Activated CD4-positive, alpha-beta memory T cell treated with anti-CD3 and anti-CD28 coated beads for 36 hours (primary cell): ENCODE data around the gene DMD. TPM values are rescaled to one million over a fixed set of nuclear protein-coding genes. Genes with fewer than 3 reads are reported as not detected.
"Not testable (repeated sequence)": the region's sequence is repeated elsewhere in the genome, so short reads cannot be mapped to it uniquely, and the experiment has no call there.

Source experiments
- CTCF ChIA-PET: fragments of 350-600 bp; sonication (Branson Sonifier 250); formaldehyde crosslinking; loops from one replicate; lab custom pipeline; 2021; ENCODE audit warnings: antibody characterized with exemption, inconsistent platforms; lab: Charles Lee
- POLR2A ChIA-PET: fragments of 350-600 bp; sonication (Branson Sonifier 250); formaldehyde crosslinking; loops from one replicate; lab custom pipeline; 2021; ENCODE audit warnings: antibody characterized with exemption; lab: Charles Lee
- DNase-seq: peaks from one replicate; pipeline ENCODE4 v3.0.0-alpha.2; 2020
- H3K27ac Mint-ChIP-seq: one replicate; pipeline ENCODE4 v1.8.0; 2021; ENCODE audit warnings: mixed read lengths
- H3K27me3 Mint-ChIP-seq: one replicate; pipeline ENCODE4 v1.8.0; 2021; ENCODE audit warnings: mixed read lengths
- H3K36me3 Mint-ChIP-seq: one replicate; pipeline ENCODE4 v1.8.0; 2021; ENCODE audit warnings: mixed read lengths
- H3K4me1 Mint-ChIP-seq: one replicate; pipeline ENCODE4 v1.8.0; 2021; ENCODE audit warnings: low read depth, mixed read lengths
- H3K4me3 Mint-ChIP-seq: one replicate; pipeline ENCODE4 v1.8.0; 2021; ENCODE audit warnings: mild to moderate bottlenecking, mixed read lengths
- H3K9me3 Mint-ChIP-seq: one replicate; pipeline ENCODE4 v1.8.0; 2021; ENCODE audit warnings: mixed read lengths
- intact Hi-C: fragments of 100-400 bp; cut with micrococcal nuclease; formaldehyde crosslinking; loops from one replicate; pipeline ENCODE4 v1.15.1; 2023
- total RNA-seq, 2 experiments: library from RNA; stranded (reverse); gene quantifications; one replicate each; pipeline ENCODE4 v1.2.3, GENCODE V29; 2021

The DMD gene
- total RNA-seq, 2 experiments from 2014 or later, result 0.64 to 1.5 TPM

DNA sequence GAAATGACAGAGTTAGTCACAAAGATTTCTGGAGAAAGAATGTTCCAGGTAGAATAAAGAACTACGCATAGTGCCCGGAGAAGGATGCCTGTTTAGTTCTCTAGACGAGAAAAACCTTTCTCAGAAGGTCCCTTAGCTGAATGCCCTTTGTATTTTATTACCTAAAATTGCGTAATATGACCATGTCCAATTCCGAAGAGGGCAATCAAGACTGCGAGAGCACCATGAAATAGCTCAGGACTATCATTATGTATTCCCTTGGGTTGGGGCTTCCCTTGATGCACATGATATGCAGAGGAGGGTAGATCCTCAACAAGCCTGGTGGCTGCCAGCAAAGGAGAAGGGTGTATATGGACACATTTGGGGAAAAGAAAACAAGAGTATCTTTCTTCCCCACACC lies 1781.4 kb downstream of the DMD start:
- intact Hi-C loops, result no loop called here
- no peak for DNase-seq
- Mint-ChIP-seq H3K9me3 (no peaks in the 10 kb centered on the region), H3K36me3 (no peaks in the 10 kb centered on the region), H3K4me1 (no peaks in the 10 kb centered on the region), H3K4me3 (no peak overlapping the region), H3K27ac (no peak overlapping the region), H3K27me3 (no peaks in the 10 kb centered on the region)
- CTCF ChIA-PET, result interaction anchor here (0.7 kb wide), 1 partner anchor 86 kb away, joined by 3 read pairs; no protein-coding TSS in a partner anchor
- POLR2A ChIA-PET, result no interaction called here

DNA sequence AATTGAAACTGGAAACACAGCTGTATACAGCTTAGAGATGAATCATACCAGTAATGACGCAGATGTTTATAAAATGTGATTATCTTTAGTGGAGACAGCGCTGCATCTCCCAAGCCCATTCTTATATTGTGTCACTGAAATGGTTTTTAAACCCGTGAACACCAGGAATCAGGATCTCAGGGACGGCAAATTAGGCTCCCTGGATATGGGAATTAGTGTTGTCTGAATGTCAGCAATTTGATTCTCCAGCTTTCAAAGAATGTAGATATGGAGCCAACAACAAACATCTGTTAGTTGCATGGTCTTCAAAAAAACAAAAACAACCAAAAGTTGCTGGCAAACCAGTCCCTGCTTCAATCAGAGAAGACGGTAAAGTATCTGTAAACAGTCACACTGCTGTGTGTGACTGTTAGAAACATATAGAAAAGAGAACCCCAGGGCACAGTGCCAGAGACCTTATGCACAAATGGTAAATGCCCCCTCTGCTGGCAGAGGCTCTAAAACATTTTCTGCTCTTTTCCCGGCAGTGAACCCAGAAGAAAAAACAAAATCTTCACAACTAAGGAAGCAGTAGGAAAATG lies 1787.7 kb downstream of the DMD start:
- Mint-ChIP-seq H3K9me3 (no peaks in the 10 kb centered on the region), H3K27me3 (peaks cover 2% of the 10 kb centered on the region), H3K4me3 (no peak overlapping the region), H3K36me3 (no peaks in the 10 kb centered on the region), H3K4me1 (no peaks in the 10 kb centered on the region), H3K27ac (no peak overlapping the region)
- CTCF ChIA-PET, result interaction anchor here (1.1 to 1.4 kb wide), 2 partner anchors 384 to 386 kb away, joined by 3 to 4 read pairs; no protein-coding TSS in a partner anchor
- intact Hi-C loops, result loop anchor here (5.0 kb wide), 1 partner anchor 386 kb away; no protein-coding TSS in a partner anchor
- DNase-seq, result peak; percentile 9
- POLR2A ChIA-PET, result no interaction called here

DNA sequence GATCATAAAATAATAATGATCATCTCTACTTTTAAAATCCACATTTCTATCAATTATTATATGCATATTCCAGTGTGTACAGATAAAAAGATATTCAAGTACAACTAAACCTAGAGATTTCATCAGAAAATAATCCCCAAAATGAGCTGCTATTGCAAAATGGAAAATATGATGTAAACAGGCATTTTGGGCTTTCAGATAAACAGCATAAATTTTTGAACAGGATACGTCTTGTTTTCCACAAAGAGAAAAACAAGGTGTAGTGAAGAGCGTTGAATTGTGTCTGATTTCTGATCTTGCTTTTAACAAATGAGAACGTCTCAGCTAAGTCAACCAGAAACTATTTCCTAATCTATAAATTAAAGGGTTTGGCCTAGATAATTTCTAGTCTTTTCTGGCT lies 1789.9 kb downstream of the DMD start:
- DNase-seq, result no peak
- no peak overlapping the region for H3K4me3 Mint-ChIP-seq
- H3K9me3 Mint-ChIP-seq, result no peaks in the 10 kb centered on the region
- no peak overlapping the region for H3K27ac Mint-ChIP-seq
- H3K36me3 Mint-ChIP-seq, result no peaks in the 10 kb centered on the region
- intact Hi-C loops, result loop anchor here (5.0 kb wide), 1 partner anchor 384 kb away; no protein-coding TSS in a partner anchor
- POLR2A ChIA-PET, result no interaction called here
- CTCF ChIA-PET, result no interaction called here
- H3K27me3 Mint-ChIP-seq, result peaks cover 2% of the 10 kb centered on the region
- no peaks in the 10 kb centered on the region for H3K4me1 Mint-ChIP-seq

DNA sequence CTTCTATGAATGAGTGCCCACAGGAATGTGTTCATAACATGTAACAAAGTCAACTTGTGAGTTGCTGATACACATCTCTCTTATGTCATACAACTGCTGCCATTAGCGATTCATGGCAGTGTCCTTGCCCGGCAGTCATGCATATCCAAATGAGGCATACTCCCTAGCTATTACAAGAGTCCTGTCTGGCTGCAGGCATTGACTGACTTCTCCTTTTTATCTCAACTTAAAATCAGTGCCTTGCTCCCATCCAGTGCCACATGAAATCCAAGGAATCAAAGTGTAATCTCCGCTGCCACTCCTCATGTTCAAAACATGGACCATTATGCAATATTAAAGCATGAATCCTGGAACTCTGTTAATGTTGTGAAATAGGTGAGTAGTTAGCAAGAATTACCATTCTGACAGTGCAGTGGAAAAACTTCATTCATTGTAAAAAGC lies 1790.6 kb downstream of the DMD start:
- ChIA-PET CTCF (no interaction called here), POLR2A (no interaction called here)
- DNase-seq, result no peak
- no peaks in the 10 kb centered on the region for H3K36me3 Mint-ChIP-seq
- H3K9me3 Mint-ChIP-seq, result no peaks in the 10 kb centered on the region
- peaks cover 2% of the 10 kb centered on the region for H3K27me3 Mint-ChIP-seq
- H3K4me3 Mint-ChIP-seq, result no peak overlapping the region
- H3K27ac Mint-ChIP-seq, result no peak overlapping the region
- intact Hi-C loops, result loop anchor here (5.0 kb wide), 1 partner anchor 383 kb away; no protein-coding TSS in a partner anchor
- H3K4me1 Mint-ChIP-seq, result no peaks in the 10 kb centered on the region

DNA sequence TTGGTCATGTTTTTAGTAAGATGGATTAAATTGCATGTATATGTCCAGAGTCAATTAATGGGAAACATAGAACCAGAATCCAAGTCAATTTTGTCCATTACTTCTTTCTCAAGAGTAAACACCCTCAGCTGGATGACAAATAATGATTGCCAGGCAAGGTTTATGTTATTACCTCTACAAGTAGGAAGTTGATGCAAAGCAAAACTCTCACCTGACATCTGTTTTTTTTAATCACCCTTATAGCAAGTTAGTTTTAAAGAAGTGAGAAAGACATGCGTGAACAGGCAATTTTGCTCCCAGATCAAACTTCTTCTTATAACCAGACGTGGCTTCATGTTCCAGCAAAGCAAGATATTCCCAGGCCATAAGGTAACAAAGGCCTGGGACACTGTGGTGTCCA lies 1791.0 kb downstream of the DMD start:
- no peak overlapping the region for H3K27ac Mint-ChIP-seq
- no peaks in the 10 kb centered on the region for H3K9me3 Mint-ChIP-seq
- H3K4me3 Mint-ChIP-seq, result no peak overlapping the region
- H3K36me3 Mint-ChIP-seq, result no peaks in the 10 kb centered on the region
- DNase-seq, result no peak
- peaks cover 2% of the 10 kb centered on the region for H3K27me3 Mint-ChIP-seq
- ChIA-PET POLR2A (no interaction called here), CTCF (no interaction called here)
- no peaks in the 10 kb centered on the region for H3K4me1 Mint-ChIP-seq
- intact Hi-C loops, result loop anchor here (5.0 kb wide), 1 partner anchor 383 kb away; no protein-coding TSS in a partner anchor

DNA sequence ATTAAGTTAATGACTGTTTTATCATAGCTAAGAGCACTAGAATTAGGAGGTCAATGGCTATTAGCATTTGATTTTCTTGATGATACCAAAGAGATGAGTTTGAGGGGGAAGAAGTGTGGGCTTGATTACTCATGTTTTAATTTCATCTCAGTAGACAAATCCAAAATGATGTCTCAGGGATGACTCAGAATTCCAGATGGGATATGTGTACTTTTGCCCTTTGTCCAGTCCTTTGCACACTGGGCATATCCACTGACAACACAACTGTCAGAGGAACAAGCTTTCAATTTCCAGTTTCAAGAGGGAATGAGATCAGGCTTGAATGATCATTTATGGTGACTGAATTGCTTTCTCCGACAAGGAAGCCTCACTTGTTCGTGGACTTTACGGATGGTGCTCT lies 1814.2 kb downstream of the DMD start:
- no peak for DNase-seq
- Mint-ChIP-seq H3K27ac (no peak overlapping the region), H3K4me1 (no peaks in the 10 kb centered on the region), H3K4me3 (no peak overlapping the region), H3K9me3 (no peaks in the 10 kb centered on the region), H3K27me3 (no peaks in the 10 kb centered on the region), H3K36me3 (no peaks in the 10 kb centered on the region)
- ChIA-PET POLR2A (no interaction called here), CTCF (interaction anchor here (0.6 kb wide), 1 partner anchor 424 kb away, joined by 4 read pairs; no protein-coding TSS in a partner anchor)
- intact Hi-C loops, result no loop called here

DNA sequence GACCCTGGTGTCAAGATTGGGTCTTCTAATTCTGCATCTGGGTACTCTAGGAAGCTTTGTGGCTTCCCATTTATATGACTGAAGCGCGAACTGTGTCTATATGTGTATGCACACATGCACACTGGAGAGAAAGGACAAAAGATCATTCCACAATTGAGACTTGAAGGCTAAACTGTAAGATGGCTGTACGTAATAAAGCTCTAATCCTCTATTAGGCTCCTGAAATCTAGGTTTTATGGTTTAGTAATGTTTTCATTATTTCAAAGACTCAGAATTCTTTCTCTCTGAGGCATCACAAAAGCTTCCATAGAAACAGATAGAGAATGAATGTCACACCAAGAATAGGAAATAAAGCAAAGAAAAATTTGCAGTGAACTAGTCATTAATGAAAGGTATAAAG lies 1818.8 kb downstream of the DMD start:
- POLR2A ChIA-PET, result no interaction called here

DNA sequence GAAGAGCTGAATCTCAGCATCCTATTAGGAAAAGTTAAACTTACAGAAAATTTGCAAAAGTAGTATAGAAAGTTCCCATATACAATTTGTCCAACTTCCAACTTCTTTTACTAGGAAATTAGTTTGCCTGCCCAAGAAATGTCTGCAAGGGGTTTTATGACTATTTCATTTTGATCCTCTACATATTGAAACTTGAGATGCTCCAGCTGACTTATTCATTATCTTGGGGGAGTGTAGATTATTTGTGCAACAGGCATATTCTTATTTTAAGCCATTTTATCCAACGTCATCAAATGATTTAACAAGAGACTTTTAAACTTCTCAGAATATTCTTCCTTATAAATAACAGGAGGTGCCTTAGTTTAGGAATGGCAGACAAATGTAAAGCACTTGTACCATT lies 1822.4 kb downstream of the DMD start:
- H3K36me3 Mint-ChIP-seq, result no peaks in the 10 kb centered on the region
- CTCF ChIA-PET, result no interaction called here
- POLR2A ChIA-PET, result no interaction called here

More for the DNA sequence above, 1818.8 kb downstream of the DMD start:
- Mint-ChIP-seq H3K27me3 (no peaks in the 10 kb centered on the region), H3K9me3 (no peaks in the 10 kb centered on the region), H3K4me3 (no peak overlapping the region), H3K27ac (no peak overlapping the region), H3K4me1 (no peaks in the 10 kb centered on the region), H3K36me3 (no peaks in the 10 kb centered on the region)
- CTCF ChIA-PET, result no interaction called here
- intact Hi-C loops, result no loop called here
- DNase-seq, result no peak

DNA sequence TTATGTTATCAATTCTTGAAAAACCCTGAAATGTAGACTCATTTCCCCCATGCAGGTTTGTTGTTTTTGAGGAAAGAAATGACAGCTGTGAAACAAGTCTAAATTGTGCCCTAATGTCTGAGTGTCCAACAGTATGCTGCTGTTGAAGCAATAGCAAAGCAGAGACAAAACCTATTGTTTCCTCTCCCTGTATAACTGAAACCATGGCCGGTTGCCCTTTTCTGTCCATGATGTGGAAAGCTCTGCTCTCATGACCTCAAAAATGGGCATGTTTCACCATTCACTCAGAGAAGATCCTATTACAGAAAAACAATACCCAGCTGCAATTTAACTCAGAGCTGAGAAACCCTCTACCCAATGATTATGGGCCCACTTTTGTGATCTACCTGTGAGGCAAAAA lies 1826.9 kb downstream of the DMD start:
- CTCF ChIA-PET, result no interaction called here

More for the DNA sequence above, 1822.4 kb downstream of the DMD start:
- Mint-ChIP-seq H3K4me1 (no peaks in the 10 kb centered on the region), H3K27me3 (no peaks in the 10 kb centered on the region), H3K27ac (no peak overlapping the region), H3K9me3 (no peaks in the 10 kb centered on the region), H3K4me3 (no peak overlapping the region)
- intact Hi-C loops, result no loop called here
- DNase-seq, result no peak

DNA sequence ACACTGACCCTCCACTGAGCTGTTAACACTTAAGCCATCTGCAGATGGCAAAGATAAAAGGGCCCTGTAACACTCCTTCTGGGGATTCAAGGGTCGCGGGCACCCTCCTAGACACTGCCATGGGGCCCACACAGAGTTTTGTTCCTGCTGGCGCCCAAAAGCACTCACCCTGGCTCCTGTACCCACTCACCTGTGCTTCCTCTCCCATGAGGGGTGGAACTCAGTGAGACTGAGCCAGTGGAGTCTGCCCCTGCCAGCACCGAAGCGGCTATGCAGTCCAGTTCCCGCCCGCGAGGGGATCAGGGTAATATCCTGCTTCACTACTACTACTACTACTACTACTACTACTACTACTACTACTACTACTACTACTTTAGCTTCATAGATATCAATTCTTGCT lies 1827.4 kb downstream of the DMD start:
- Mint-ChIP-seq H3K36me3 (no peaks in the 10 kb centered on the region), H3K27ac (no peak overlapping the region), H3K9me3 (no peaks in the 10 kb centered on the region), H3K27me3 (no peaks in the 10 kb centered on the region), H3K4me3 (no peak overlapping the region), H3K4me1 (no peaks in the 10 kb centered on the region)
- ChIA-PET CTCF (no interaction called here), POLR2A (no interaction called here)
- intact Hi-C loops, result no loop called here
- DNase-seq, result no peak

More for the DNA sequence above, 1826.9 kb downstream of the DMD start:
- DNase-seq, result no peak
- no peaks in the 10 kb centered on the region for H3K36me3 Mint-ChIP-seq
- H3K27ac Mint-ChIP-seq, result no peak overlapping the region
- H3K27me3 Mint-ChIP-seq, result no peaks in the 10 kb centered on the region
- POLR2A ChIA-PET, result no interaction called here
- no peak overlapping the region for H3K4me3 Mint-ChIP-seq
- no peaks in the 10 kb centered on the region for H3K9me3 Mint-ChIP-seq
- no peaks in the 10 kb centered on the region for H3K4me1 Mint-ChIP-seq
- intact Hi-C loops, result no loop called here

DNA sequence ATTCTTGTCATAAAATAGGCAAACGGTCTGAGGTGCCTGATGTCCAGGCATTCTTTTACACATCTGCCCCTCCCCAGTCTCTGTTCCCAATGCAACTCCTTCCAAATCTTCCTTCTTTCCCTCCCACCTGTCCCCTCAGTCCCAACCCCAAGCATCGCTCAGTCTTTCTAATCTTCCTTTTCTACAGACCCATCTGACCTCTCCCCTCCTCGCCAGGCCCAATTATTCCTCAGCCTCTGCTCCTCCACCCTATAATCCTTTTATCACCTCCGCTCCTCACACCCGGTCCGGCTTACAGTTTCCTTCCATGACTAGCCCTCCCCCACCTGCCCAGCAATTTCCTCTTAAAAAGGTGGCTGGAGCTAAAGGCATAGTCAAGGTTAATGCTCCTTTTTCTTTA lies 1832.4 kb downstream of the DMD start:
- H3K4me3 Mint-ChIP-seq, POLR2A ChIA-PET, H3K27ac Mint-ChIP-seq, CTCF ChIA-PET, H3K4me1 Mint-ChIP-seq, H3K9me3 Mint-ChIP-seq, intact Hi-C loops, H3K27me3 Mint-ChIP-seq, H3K36me3 Mint-ChIP-seq, DNase-seq: not testable (repeated sequence)

DNA sequence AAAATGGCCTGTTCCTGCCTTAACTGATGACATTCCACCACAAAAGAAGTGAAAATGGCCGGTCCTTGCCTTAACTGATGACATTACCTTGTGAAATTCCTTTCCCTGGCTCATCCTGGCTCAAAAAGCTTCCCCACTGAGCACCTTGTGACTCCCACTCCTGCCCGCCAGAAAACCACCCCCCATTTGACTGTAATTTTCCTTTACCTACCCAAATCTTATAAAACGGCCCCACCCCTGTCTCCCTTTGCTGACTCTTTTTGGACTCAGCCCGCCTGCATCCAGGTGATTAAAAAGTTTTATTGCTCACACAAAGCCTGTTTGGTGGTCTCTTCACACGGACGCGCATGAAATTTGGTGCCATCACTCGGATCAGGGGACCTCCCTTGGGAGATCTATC lies 1833.5 kb downstream of the DMD start:
- H3K27me3 Mint-ChIP-seq, H3K9me3 Mint-ChIP-seq, CTCF ChIA-PET, DNase-seq, POLR2A ChIA-PET, H3K27ac Mint-ChIP-seq, H3K4me3 Mint-ChIP-seq, intact Hi-C loops, H3K4me1 Mint-ChIP-seq, H3K36me3 Mint-ChIP-seq: not testable (repeated sequence)

DNA sequence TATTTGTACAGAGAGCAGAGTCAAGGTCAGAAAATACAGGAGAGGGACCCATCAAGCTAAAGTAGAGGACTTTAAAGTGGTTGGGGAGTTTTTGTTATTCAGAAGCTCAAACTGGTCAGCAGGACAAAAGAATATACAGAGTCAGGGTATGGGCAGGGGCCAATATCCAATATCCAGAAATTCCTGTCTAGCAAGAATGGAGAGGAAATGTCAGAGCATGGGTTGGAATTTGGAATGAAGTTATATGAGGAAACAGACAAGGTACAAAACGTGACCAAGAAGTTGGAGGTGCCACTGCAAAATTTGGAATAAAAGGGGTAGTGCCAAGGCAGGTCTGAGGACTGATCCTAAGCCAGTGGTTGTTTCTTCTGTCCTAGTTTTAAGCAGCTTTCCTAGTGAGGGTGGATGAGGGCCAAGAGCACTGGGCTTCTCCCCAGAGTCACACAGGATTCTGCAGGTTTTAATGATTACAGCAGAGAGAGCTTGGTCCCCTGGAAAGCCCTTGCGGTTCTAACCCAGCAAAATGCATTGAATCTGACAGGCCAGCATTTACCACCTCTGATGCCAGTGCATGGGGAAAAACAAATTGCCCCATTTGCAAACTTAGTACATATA lies 1834.8 kb downstream of the DMD start:
- H3K36me3 Mint-ChIP-seq, result no peaks in the 10 kb centered on the region
- H3K4me3 Mint-ChIP-seq, result no peak overlapping the region
- H3K4me1 Mint-ChIP-seq, result no peaks in the 10 kb centered on the region
- POLR2A ChIA-PET, result no interaction called here
- no peak overlapping the region for H3K27ac Mint-ChIP-seq
- intact Hi-C loops, result no loop called here
- no peaks in the 10 kb centered on the region for H3K9me3 Mint-ChIP-seq
- H3K27me3 Mint-ChIP-seq, result no peaks in the 10 kb centered on the region
- DNase-seq, result no peak
- CTCF ChIA-PET, result no interaction called here
